Cardiac fibroblast (primary cell): ENCODE measurements around the gene IL10RA.
"Not testable (repeated sequence)": the region's sequence is repeated elsewhere in the genome, so short reads cannot be mapped to it uniquely, and the experiment has no call there.

Source experiments
- DNase-seq, 2 donors: peaks; one replicate each; pipeline versions ENCODE4 v3.0.0 to v3.0.0-alpha.2; 2010; ENCODE audit warnings: low read depth in 2 of 2
- H3K4me3 ChIP-seq, 2 donors: replicated peaks in 1 of 2; 1 replicate in 1 of 2; 2 replicates in 1 of 2; pipeline ENCODE4 v1.5.1; 2011; ENCODE audit warnings: low read depth in 2 of 2, low read length in 2 of 2, mild to moderate bottlenecking in 2 of 2, moderate library complexity in 1 of 2
- CTCF ChIP-seq: IDR thresholded peaks from one replicate; pipeline ENCODE4 v1.5.1; 2011; ENCODE audit warnings: low read depth, mild to moderate bottlenecking, low read length, inconsistent platforms

IL10RA gene

GRCh38 chr11:117973503-117973860 lies 12.7 kb upstream of the IL10RA start:
- no peak for DNase-seq
- H3K4me3 ChIP-seq = no peak overlapping the region
- no peak for TF ChIP-seq CTCF

- H3K4me3 ChIP-seq = no peak overlapping the region
- no peak for DNase-seq
- TF ChIP-seq CTCF = no peak
Observed at GRCh38 chr11:117976445-117976844, 9.7 kb upstream of the IL10RA start.

DNA sequence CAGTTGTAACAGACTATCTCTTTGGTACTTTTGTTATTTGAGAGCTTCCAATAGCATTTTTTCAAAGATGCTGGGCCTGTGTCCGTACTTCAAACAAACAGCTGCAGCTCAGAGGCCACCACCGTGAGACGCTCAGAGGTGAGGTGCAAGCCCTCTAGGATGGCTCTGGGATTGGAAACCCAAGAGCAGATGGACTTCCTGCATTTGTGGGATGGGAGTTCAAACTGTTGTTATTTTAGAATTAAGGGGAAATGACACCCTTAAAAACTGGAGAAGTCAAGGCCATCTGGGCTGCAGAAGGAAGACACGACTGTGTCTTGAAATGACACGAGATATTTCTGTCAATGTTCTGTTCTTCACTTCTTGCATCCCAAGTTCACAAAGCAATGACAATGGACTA lies 9.2 kb upstream of the IL10RA start:
- no peak for DNase-seq
- no peak overlapping the region for H3K4me3 ChIP-seq
- TF ChIP-seq CTCF = no peak

DNA sequence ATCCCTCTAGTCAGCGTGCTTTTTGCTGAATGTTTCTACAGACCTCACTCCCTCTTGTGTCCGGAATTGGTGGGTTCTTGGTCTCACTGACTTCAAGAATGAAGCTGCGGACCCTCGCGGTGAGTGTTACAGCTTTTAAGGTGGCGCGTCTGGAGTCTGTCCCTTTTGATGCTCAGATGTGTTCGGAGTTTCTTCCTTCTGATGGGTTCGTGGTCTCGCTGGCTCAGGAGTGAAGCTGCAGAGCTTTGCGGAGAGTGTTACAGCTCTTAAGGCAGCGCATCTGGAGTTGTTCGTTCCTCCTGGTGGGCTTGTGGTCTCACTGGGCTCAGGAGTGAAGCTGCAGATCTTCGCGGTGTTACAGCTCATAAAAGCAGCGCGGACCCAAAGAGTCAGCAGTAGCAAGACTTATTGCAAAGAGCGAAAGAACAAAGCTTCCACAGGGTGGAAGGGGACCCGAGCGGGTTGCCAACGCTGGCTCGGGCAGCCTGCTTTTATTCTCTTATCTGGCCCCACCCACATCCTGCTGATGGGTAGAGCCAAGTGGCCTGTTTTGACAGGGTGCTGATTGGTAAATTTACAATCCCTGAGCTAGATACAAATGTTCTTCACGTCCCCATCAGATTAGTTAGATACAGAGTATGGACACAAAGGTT lies 8.5 kb upstream of the IL10RA start:
- DNase-seq, H3K4me3 ChIP-seq: not testable (repeated sequence)

- not testable (repeated sequence) for H3K4me3 ChIP-seq, DNase-seq
Observed at GRCh38 chr11:117978291-117978910, 7.8 kb upstream of the IL10RA start.

DNA sequence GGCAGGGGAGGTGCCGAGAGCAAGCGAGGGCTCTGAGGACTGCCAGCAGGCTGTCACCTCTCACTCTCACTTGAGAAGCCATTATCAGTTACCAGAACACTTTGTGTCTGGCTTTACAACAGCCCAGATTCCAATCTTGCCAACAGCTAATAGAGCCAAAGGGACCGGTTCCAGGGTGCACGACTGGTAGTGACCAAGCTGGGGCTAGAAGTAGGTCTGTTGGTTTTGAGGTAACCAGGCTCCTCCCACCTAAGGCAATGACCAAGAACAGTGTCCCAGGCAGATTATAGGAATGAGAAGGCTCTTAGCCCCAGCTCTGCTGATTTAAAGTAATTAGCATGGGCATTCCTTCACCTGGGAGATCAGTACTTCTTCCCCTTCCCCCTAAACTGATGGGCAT lies 7.2 kb upstream of the IL10RA start:
- TF ChIP-seq CTCF = no peak
- H3K4me3 ChIP-seq = no peak overlapping the region
- DNase-seq = no peak

GRCh38 chr11:117979481-117980211 lies 6.5 kb upstream of the IL10RA start:
- TF ChIP-seq CTCF = no peak
- no peak overlapping the region for H3K4me3 ChIP-seq
- DNase-seq = no peak
